Stimulated activated CD4-positive, alpha-beta T cell treated with anti-CD3 and anti-CD28 coated beads, Interleukin-15, amount 100 ng/mL, for 1 hour (primary cell): ENCODE data around the gene DPH6.
"Not testable (repeated sequence)": the region's sequence is repeated elsewhere in the genome, so short reads cannot be mapped to it uniquely, and the experiment has no call there.

Experiments used
- DNase-seq, 2 donors: peaks; one replicate each; pipeline ENCODE4 v3.0.0-alpha.2; 2020; ENCODE audit warnings: low read depth in 1 of 2, low spot score in 1 of 2

The DPH6 gene

DNA sequence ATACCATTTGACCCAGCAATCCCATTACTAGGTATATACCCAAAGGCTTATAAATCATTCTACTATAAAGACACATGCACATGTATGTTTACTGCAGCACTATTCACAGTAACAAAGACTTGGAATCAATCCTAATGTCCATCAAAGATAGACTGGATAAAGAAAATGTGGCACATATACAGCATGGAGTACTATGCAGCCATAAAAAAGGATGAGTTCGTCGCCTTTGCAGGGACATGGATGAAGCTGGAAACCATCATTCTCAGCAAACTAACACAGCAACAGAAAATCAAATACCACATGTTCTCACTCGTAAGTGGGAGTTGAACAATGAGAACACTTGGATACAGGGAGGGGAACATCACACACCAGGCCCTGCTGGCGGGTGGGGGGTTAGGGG lies 104.7 kb downstream of the DPH6 start:
- not testable (repeated sequence) for DNase-seq

- DNase-seq: no peak
These were observed 105.7 kb downstream of the DPH6 start for GRCh38 chr15:35440265-35440664.

DNA sequence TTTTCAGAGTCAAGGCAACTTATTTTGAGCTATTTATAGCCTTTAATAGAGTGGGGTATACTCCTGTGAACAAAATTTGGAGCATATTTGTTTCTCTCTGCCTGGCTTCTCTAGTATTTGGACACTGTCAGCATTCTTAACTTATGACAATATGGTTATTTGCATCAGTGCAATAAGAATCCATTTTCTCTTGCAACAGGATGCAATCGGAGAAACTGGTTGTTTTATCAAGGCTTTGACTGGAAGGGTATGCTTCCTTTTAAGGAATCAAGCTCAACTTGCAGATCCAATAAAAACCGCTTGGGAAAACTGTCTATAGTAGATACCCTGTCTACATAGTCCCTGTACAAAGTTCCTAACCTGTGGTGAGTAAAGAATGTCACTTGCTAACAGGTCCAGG lies 106.7 kb downstream of the DPH6 start:
- no peak for DNase-seq

- no peak for DNase-seq
These were observed 108.8 kb downstream of the DPH6 start for GRCh38 chr15:35437157-35437556.

- no peak for DNase-seq
These were observed 109.5 kb downstream of the DPH6 start for GRCh38 chr15:35436422-35436821.

- no peak for DNase-seq
These were observed 114.7 kb downstream of the DPH6 start for GRCh38 chr15:35431281-35431680.

GRCh38 chr15:35430301-35430700 lies 115.7 kb downstream of the DPH6 start:
- no peak for DNase-seq

- DNase-seq: no peak
These were observed 118.5 kb downstream of the DPH6 start for GRCh38 chr15:35427496-35427895.

GRCh38 chr15:35427091-35427490 lies 118.9 kb downstream of the DPH6 start:
- DNase-seq: no peak

GRCh38 chr15:35410775-35411174 lies 135.2 kb downstream of the DPH6 start:
- no peak for DNase-seq

- DNase-seq: no peak
These were observed 146.1 kb downstream of the DPH6 start for GRCh38 chr15:35399901-35400300.

DNA sequence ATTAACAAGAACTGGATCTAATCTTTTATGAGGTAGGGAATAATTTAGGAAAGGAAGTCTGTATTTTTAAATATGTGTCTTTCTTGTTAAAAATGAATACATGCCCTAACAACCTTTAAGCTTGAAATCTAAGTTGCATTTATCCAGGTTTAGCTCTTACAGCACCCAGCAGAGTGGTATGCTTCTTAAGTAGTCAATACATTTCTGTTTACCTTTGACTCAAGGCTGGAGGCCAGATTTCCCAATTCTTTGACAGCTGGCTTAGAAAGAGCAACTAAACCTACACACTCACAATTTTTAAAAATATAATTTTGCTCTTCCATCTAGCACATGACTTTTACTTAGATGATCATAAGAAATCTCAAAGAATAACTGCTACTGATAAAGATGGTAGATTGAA lies 148.9 kb downstream of the DPH6 start:
- no peak for DNase-seq

DNA sequence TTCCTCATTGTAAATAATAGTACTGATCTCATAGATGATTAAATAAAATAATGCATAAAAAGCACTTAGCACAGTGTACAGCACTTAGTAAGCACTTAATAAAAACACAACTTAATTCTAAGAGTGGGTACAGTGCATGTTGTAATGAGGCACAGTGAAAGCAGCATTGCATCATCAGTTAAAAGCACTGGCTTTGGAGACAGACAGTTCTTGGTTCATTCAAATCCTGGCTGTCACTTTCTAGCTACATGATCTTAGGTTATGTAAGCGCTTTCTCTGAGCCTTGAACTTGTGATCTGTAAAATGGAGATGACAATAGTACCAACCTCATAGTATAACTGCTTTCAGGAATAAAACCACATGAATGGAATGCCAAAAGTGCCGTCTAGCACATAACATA lies 151.5 kb downstream of the DPH6 start:
- DNase-seq: no peak

DNA sequence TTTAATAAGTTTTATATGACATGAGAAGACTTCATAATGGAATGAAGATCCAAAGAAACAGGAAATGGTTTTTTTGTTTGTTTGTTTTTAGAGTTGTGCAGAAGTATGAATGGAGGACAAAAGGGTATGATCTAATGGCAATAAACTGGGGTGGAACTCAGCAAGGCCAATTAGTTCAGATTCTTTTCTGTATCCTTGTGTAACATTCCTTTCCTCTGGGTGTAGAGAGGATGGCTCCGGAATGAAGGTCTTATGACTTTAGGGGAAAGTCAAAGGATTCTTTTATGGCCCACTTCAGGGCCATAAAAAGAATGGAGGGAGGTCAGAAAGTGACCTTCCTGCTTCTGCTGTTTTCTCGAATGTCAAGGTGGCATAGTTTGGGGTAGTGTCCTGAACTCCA lies 152.6 kb downstream of the DPH6 start:
- DNase-seq: no peak

- DNase-seq: not testable (repeated sequence)
These were observed 154.5 kb downstream of the DPH6 start for GRCh38 chr15:35391408-35391984.

DNA sequence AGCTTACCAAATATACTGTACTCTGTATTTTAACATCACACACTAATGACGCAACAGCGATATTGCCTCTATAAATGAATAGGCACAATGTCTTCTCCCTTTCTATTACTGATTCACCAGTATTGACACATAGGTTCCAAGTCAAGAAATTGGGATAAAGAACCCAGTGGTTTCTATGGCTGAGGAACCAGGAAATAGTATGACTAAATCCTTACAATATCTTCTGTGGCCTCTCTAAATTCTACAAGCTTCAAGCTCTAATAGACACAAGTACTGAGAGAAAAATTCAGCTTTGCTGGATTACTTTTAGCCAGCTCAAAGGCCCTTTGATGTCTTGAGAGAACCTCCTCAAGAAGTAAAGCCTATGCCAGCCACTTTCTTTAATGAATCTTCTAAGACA lies 162.5 kb downstream of the DPH6 start:
- no peak for DNase-seq

DNA sequence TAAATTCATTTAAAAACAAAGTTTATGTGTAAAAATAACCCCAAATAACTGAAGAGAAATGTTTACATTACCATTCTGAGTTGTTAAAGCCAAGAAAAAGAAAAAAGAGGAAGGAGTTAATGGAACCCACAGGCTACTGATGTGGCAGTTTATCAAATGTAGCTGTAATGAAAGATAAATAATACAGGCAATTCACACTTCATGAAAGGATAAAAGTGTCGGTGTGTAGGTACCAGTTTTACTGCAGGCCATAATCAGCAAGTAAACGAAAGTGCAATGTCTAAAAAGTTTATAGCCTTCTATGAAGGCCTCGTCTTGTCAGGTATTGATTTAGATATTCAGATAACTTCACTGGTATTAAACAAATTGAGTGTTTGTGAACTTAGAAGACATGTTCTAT lies 164.6 kb downstream of the DPH6 start:
- DNase-seq: no peak

- DNase-seq: no peak
These were observed 166.0 kb downstream of the DPH6 start for GRCh38 chr15:35379972-35380371.

DNA sequence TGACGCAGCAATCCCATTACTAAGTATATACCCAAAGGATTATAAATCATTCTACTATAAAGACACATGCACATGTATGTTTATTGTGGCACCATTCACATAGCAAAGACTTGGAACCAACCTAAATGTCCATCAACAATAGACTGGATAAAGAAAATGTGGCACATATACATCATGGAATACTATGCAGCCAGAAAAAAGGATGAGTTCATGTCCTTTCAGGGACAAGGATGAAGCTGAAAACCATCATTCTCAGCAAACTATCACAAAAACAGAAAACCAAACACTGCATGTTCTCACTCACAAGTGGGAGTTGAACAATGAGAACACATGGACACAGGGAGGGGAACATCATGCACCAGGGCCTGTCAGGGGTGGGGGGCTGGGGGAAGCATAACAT lies 167.5 kb downstream of the DPH6 start:
- DNase-seq: not testable (repeated sequence)

DNA sequence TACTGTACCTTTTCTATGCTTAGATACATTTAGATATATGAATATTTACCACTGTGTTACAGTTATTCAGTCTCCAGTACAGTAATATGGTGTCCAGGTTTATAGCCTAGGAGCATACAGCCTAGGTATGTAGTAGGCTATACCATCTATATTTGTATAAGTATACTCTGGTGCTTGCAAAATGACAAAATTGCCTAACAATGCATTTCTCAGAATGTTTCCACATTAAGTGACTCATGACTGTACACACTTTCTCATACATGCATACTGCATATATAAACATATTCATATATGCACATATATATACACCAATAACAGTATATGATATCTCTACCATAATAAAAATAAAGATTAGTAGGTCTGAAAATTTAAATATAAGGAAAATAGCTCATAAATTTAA lies 169.3 kb downstream of the DPH6 start:
- DNase-seq: no peak

GRCh38 chr15:35374661-35375060 lies 171.3 kb downstream of the DPH6 start:
- DNase-seq: no peak

- DNase-seq: no peak
These were observed 183.7 kb downstream of the DPH6 start for GRCh38 chr15:35362195-35362829.

GRCh38 chr15:35358824-35359223 lies 187.1 kb downstream of the DPH6 start:
- DNase-seq: no peak
